ENCODE measurements around the gene RNPS1.

DNA sequence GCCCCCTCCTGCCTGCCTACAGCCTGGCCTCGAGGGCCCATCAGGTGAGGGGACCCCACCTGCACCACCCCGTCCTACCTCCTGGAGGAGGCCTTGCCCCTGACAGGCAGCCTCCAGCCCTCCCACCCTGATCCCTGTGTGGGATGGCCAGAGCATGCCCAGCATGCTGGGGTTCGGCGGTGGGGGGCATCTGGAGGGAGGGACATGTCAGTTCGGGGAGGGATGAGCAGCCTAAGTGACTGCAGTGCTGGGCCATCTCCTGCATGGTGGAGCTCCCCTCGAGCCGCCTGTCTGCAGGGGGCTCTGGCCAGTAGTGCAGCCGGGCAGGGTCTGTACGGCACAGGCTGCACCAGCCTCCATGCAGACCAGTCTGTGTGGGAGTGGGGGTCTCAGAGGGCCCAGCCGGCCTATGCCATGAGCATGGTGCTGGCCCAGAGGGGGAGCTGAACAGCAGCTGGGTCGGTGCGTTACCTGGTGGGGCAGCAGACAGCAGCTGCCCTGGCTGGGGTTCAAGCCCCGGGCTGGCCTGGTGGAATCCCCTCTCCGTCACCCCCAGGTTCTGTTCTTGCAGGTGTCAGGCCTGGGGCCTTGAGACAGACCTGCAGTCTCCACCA is 4.0 kb upstream of the RNPS1 start:
- TF ChIP-seq CTCF (conservative IDR thresholded peaks at IDR 0.05; ENCODE audit: low read length), result no peak
- TF ChIP-seq EZH2phosphoT487 (IDR thresholded peaks at IDR 0.05; ENCODE audit: borderline replicate concordance, low read depth, low read length), result no peak

Measured in OCI-LY7 (cell line).